HG03175 (cell line): ENCODE measurements around the gene IKBIP.
A peak's percentile ranks its signal among the peaks of the same experiment; 100 is the strongest.
"Not testable (repeated sequence)": the region's sequence is repeated elsewhere in the genome, so short reads cannot be mapped to it uniquely, and the experiment has no call there.

Experiments
- ATAC-seq: cut with Tn5 transposase; IDR thresholded peaks from one replicate; pipeline ENCODE4 v1.9.1; 2021; ENCODE audit warnings: mild to moderate bottlenecking, moderate library complexity; ENCODE audit not compliant: unreplicated experiment

Gene IKBIP

GRCh38 chr12:98638009-98638408 lies 6.6 kb downstream of the IKBIP start:
- no peak for ATAC-seq

- ATAC-seq, result no peak
These were observed 7.5 kb downstream of the IKBIP start for GRCh38 chr12:98637068-98637467.

- peak; percentile 87 for ATAC-seq
These were observed 8.8 kb downstream of the IKBIP start for GRCh38 chr12:98635657-98636323.

GRCh38 chr12:98618952-98619351 lies 25.6 kb downstream of the IKBIP start:
- no peak for ATAC-seq

- peak; percentile 89 for ATAC-seq
These were observed 31.8 kb downstream of the IKBIP start for GRCh38 chr12:98612696-98613334.

- ATAC-seq, result no peak
These were observed 34.0 kb downstream of the IKBIP start for GRCh38 chr12:98610596-98610995.

GRCh38 chr12:98606359-98606988 lies 38.1 kb downstream of the IKBIP start:
- ATAC-seq, result no peak

- no peak for ATAC-seq
These were observed 42.7 kb downstream of the IKBIP start for GRCh38 chr12:98601924-98602323.

GRCh38 chr12:98597313-98597712 lies 47.3 kb downstream of the IKBIP start:
- not testable (repeated sequence) for ATAC-seq

GRCh38 chr12:98595243-98595988 lies 49.2 kb downstream of the IKBIP start:
- ATAC-seq, result no peak

GRCh38 chr12:98594050-98594835 lies 50.3 kb downstream of the IKBIP start:
- ATAC-seq, result peak; percentile 1

- ATAC-seq, result peak; percentile 99
These were observed 51.1 kb downstream of the IKBIP start, which contains the start of gene SLC25A3 for GRCh38 chr12:98593351-98594049. TSS of gene SLC25A3 (plus strand) at chr12:98593686. CDS start at chr12:98593979, 293 bp downstream.

- ATAC-seq, result no peak
These were observed 51.7 kb downstream of the IKBIP start for GRCh38 chr12:98592825-98593322.

GRCh38 chr12:98591209-98591608 lies 53.4 kb downstream of the IKBIP start:
- no peak for ATAC-seq

GRCh38 chr12:98587084-98587483 lies 57.5 kb downstream of the IKBIP start:
- ATAC-seq, result no peak

GRCh38 chr12:98582093-98582492 lies 62.5 kb downstream of the IKBIP start:
- ATAC-seq, result no peak

- ATAC-seq, result no peak
These were observed 63.5 kb downstream of the IKBIP start for GRCh38 chr12:98581101-98581500.

- ATAC-seq, result no peak
These were observed 63.9 kb downstream of the IKBIP start for GRCh38 chr12:98580695-98581094.

- no peak for ATAC-seq
These were observed 64.8 kb downstream of the IKBIP start for GRCh38 chr12:98579835-98580234.

GRCh38 chr12:98579347-98579746 lies 65.2 kb downstream of the IKBIP start:
- no peak for ATAC-seq
